ENCODE data around the gene AHR.

AHR gene

GRCh38 chr7:17253885-17254284 lies 44.6 kb upstream of the AHR start:
- no peaks in the 10 kb centered on the region for H3K36me3 ChIP-seq (ENCODE audit: control insufficient read depth in 2 of 2, insufficient read depth in 1 of 2, low read length in 2 of 2)
- TF ChIP-seq AEBP2 (tag by site-specific recombination; IDR thresholded peaks at IDR 0.05; ENCODE audit: borderline replicate concordance) (no peak), ZNF16 (tag by site-specific recombination; IDR thresholded peaks at IDR 0.05; ENCODE audit: low read depth) (no peak), ZNF785 (tag by site-specific recombination; IDR thresholded peaks at IDR 0.05) (no peak), ZNF580 (tag by site-specific recombination; IDR thresholded peaks at IDR 0.05) (no peak), BCL11B (tag by site-specific recombination; IDR thresholded peaks at IDR 0.05; ENCODE audit: low read depth) (no peak)
- TF ChIP-seq, protein P1, sequence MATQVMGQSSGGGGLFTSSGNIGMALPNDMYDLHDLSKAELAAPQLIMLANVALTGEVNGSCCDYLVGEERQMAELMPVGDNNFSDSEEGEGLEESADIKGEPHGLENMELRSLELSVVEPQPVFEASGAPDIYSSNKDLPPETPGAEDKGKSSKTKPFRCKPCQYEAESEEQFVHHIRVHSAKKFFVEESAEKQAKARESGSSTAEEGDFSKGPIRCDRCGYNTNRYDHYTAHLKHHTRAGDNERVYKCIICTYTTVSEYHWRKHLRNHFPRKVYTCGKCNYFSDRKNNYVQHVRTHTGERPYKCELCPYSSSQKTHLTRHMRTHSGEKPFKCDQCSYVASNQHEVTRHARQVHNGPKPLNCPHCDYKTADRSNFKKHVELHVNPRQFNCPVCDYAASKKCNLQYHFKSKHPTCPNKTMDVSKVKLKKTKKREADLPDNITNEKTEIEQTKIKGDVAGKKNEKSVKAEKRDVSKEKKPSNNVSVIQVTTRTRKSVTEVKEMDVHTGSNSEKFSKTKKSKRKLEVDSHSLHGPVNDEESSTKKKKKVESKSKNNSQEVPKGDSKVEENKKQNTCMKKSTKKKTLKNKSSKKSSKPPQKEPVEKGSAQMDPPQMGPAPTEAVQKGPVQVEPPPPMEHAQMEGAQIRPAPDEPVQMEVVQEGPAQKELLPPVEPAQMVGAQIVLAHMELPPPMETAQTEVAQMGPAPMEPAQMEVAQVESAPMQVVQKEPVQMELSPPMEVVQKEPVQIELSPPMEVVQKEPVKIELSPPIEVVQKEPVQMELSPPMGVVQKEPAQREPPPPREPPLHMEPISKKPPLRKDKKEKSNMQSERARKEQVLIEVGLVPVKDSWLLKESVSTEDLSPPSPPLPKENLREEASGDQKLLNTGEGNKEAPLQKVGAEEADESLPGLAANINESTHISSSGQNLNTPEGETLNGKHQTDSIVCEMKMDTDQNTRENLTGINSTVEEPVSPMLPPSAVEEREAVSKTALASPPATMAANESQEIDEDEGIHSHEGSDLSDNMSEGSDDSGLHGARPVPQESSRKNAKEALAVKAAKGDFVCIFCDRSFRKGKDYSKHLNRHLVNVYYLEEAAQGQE (tag by site-specific recombination; IDR thresholded peaks at IDR 0.05) = no peak
- no peak overlapping the region for H3K4me3 ChIP-seq (ENCODE audit: low read depth, low read length)
- no peak overlapping the region for H3K27ac ChIP-seq (ENCODE audit: extremely low read depth, low read depth, low read length)
- no peaks in the 10 kb centered on the region for H3K4me1 ChIP-seq (ENCODE audit: control insufficient read depth, insufficient read depth, low read length)
- ChIA-PET POLR2A (no interaction called here), CTCF (no interaction called here)
- H3K9me3 ChIP-seq (ENCODE audit: control insufficient read depth, insufficient read depth, low read depth, low read length) = no peaks in the 10 kb centered on the region

GRCh38 chr7:17255926-17256325 lies 42.5 kb upstream of the AHR start:
- ChIA-PET POLR2A (no interaction called here), CTCF (no interaction called here)
- H3K27ac ChIP-seq (ENCODE audit: extremely low read depth, low read depth, low read length) = no peak overlapping the region

GRCh38 chr7:17256375-17256774 lies 42.1 kb upstream of the AHR start:
- ChIA-PET CTCF (no interaction called here), POLR2A (no interaction called here)
- TF ChIP-seq GLI4 (tag by site-specific recombination; IDR thresholded peaks at IDR 0.05) = no peak
- TF ChIP-seq, protein P2, sequence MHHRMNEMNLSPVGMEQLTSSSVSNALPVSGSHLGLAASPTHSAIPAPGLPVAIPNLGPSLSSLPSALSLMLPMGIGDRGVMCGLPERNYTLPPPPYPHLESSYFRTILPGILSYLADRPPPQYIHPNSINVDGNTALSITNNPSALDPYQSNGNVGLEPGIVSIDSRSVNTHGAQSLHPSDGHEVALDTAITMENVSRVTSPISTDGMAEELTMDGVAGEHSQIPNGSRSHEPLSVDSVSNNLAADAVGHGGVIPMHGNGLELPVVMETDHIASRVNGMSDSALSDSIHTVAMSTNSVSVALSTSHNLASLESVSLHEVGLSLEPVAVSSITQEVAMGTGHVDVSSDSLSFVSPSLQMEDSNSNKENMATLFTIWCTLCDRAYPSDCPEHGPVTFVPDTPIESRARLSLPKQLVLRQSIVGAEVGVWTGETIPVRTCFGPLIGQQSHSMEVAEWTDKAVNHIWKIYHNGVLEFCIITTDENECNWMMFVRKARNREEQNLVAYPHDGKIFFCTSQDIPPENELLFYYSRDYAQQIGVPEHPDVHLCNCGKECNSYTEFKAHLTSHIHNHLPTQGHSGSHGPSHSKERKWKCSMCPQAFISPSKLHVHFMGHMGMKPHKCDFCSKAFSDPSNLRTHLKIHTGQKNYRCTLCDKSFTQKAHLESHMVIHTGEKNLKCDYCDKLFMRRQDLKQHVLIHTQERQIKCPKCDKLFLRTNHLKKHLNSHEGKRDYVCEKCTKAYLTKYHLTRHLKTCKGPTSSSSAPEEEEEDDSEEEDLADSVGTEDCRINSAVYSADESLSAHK (tag by site-specific recombination; IDR thresholded peaks at IDR 0.05) = no peak
- TF ChIP-seq ZNF449 (tag by site-specific recombination; IDR thresholded peaks at IDR 0.05) = no peak
- no peak for TF ChIP-seq ZSCAN4 (tag by site-specific recombination; IDR thresholded peaks at IDR 0.05)
- TF ChIP-seq, protein P3, sequence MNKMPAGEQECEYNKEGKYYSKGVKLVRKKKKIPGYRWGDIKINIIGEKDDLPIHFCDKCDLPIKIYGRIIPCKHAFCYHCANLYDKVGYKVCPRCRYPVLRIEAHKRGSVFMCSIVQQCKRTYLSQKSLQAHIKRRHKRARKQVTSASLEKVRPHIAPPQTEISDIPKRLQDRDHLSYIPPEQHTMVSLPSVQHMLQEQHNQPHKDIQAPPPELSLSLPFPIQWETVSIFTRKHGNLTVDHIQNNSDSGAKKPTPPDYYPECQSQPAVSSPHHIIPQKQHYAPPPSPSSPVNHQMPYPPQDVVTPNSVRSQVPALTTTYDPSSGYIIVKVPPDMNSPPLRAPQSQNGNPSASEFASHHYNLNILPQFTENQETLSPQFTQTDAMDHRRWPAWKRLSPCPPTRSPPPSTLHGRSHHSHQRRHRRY (tag by site-specific recombination; IDR thresholded peaks at IDR 0.05) = no peak
- TF ChIP-seq ZBTB8A (tag by site-specific recombination; IDR thresholded peaks at IDR 0.05) = no peak
- TF ChIP-seq ZFP41 (tag by site-specific recombination; IDR thresholded peaks at IDR 0.05; ENCODE audit: borderline replicate concordance) = no peak

More at GRCh38 chr7:17255926-17256325, 42.5 kb upstream of the AHR start:
- H3K9me3 ChIP-seq (ENCODE audit: control insufficient read depth, insufficient read depth, low read depth, low read length) = no peaks in the 10 kb centered on the region
- no peak overlapping the region for H3K4me3 ChIP-seq (ENCODE audit: low read depth, low read length)
- no peaks in the 10 kb centered on the region for H3K4me1 ChIP-seq (ENCODE audit: control insufficient read depth, insufficient read depth, low read length)
- TF ChIP-seq KLF17 (tag by site-specific recombination; IDR thresholded peaks at IDR 0.05) (no peak), ZNF843 (tag by site-specific recombination; IDR thresholded peaks at IDR 0.05) (no peak), ZNF76 (tag by site-specific recombination; IDR thresholded peaks at IDR 0.05; ENCODE audit: borderline replicate concordance, low read depth) (no peak), PRDM1 (tag by site-specific recombination; IDR thresholded peaks at IDR 0.05) (no peak)
- H3K36me3 ChIP-seq (ENCODE audit: control insufficient read depth in 2 of 2, insufficient read depth in 1 of 2, low read length in 2 of 2) = no peaks in the 10 kb centered on the region

More at GRCh38 chr7:17256375-17256774, 42.1 kb upstream of the AHR start:
- Histone ChIP-seq H3K4me1 (ENCODE audit: control insufficient read depth, insufficient read depth, low read length) (no peaks in the 10 kb centered on the region), H3K4me3 (ENCODE audit: low read depth, low read length) (no peak overlapping the region), H3K9me3 (ENCODE audit: control insufficient read depth, insufficient read depth, low read depth, low read length) (no peaks in the 10 kb centered on the region), H3K27ac (ENCODE audit: extremely low read depth, low read depth, low read length) (no peak overlapping the region), H3K36me3 (ENCODE audit: control insufficient read depth in 2 of 2, insufficient read depth in 1 of 2, low read length in 2 of 2) (no peaks in the 10 kb centered on the region)
